HEK293 (cell line): ENCODE data around the gene ARPC1A.

Experiments used
- BCL11A ChIP-seq: fragments of 450-650 bp; formaldehyde crosslinking; IDR thresholded peaks from 2 replicates; pipeline ENCODE4 v1.5.1; 2016; ENCODE audit warnings: low read depth, missing biosample characterization, missing genetic modification characterization
- GLIS2 ChIP-seq: fragments of 450-650 bp; formaldehyde crosslinking; IDR thresholded peaks from 2 replicates; pipeline ENCODE4 v1.5.1; 2016; ENCODE audit warnings: missing biosample characterization, missing genetic modification characterization
- KLF9 ChIP-seq: fragments of 450-650 bp; formaldehyde crosslinking; IDR thresholded peaks from 2 replicates; pipeline ENCODE4 v1.5.1; 2016; ENCODE audit warnings: missing biosample characterization, missing genetic modification characterization, low read depth
- MYNN ChIP-seq: fragments of 450-650 bp; formaldehyde crosslinking; IDR thresholded peaks from 2 replicates; pipeline ENCODE4 v1.5.1; 2016; ENCODE audit warnings: missing biosample characterization, missing genetic modification characterization, borderline replicate concordance
- PRDM1 ChIP-seq: fragments of 450-650 bp; formaldehyde crosslinking; IDR thresholded peaks from 2 replicates; pipeline ENCODE4; 2016; ENCODE audit warnings: missing biosample characterization, missing genetic modification characterization
- SETDB1 ChIP-seq: IDR thresholded peaks from one replicate; pipeline ENCODE4 v1.6.1; 2017; ENCODE audit warnings: mild to moderate bottlenecking, low read length, moderate library complexity, mixed read lengths; ENCODE audit not compliant: insufficient read length
- SP7 ChIP-seq: fragments of 450-650 bp; formaldehyde crosslinking; IDR thresholded peaks from 2 replicates; pipeline ENCODE4 v1.5.1; 2016; ENCODE audit warnings: missing biosample characterization, missing genetic modification characterization
- WT1 ChIP-seq: fragments of 450-650 bp; formaldehyde crosslinking; IDR thresholded peaks from 2 replicates; pipeline ENCODE4 v1.5.1; 2016; ENCODE audit warnings: missing biosample characterization, missing genetic modification characterization
- YY1 ChIP-seq: fragments of 450-650 bp; formaldehyde crosslinking; IDR thresholded peaks from 2 replicates; pipeline ENCODE4 v1.5.1; 2018; ENCODE audit warnings: missing biosample characterization, missing genetic modification characterization
- ZBTB10 ChIP-seq: fragments of 450-650 bp; formaldehyde crosslinking; IDR thresholded peaks from 2 replicates; pipeline ENCODE4 v1.5.1; 2016; ENCODE audit warnings: missing biosample characterization, missing genetic modification characterization
- ZBTB17 ChIP-seq: fragments of 450-650 bp; formaldehyde crosslinking; IDR thresholded peaks from 2 replicates; pipeline ENCODE4 v1.5.1; 2016; ENCODE audit warnings: missing biosample characterization, missing genetic modification characterization
- ZBTB21 ChIP-seq: fragments of 450-650 bp; formaldehyde crosslinking; IDR thresholded peaks from 2 replicates; pipeline ENCODE4 v1.5.1; 2017; ENCODE audit warnings: missing biosample characterization, missing genetic modification characterization
- ZBTB49 ChIP-seq: fragments of 450-650 bp; formaldehyde crosslinking; IDR thresholded peaks from 2 replicates; pipeline ENCODE4 v1.5.1; 2016; ENCODE audit warnings: missing biosample characterization, missing genetic modification characterization, low read depth
- ZBTB6 ChIP-seq: fragments of 450-650 bp; formaldehyde crosslinking; IDR thresholded peaks from 2 replicates; pipeline ENCODE4 v1.5.1; 2017; ENCODE audit warnings: missing biosample characterization, missing genetic modification characterization
- ZNF16 ChIP-seq: fragments of 450-650 bp; formaldehyde crosslinking; IDR thresholded peaks from 2 replicates; pipeline ENCODE4 v1.5.1; 2016; ENCODE audit warnings: low read depth, missing biosample characterization, missing genetic modification characterization
- ZNF274 ChIP-seq, 2 experiments: fragments of 200-500 bp in 1 of 2; fragments of 450-650 bp in 1 of 2; sonication (Bioruptor generic) in 1 of 2; formaldehyde crosslinking in 1 of 2; IDR thresholded peaks; 2 replicates each; pipeline versions ENCODE4 v1.5.1 to v1.6.1; 2014 to 2016; ENCODE audit warnings: borderline replicate concordance in 1 of 2, inconsistent platforms in 1 of 2, low read length in 1 of 2, missing biosample characterization in 1 of 2, missing genetic modification characterization in 1 of 2
- ZNF324 ChIP-seq: fragments of 450-650 bp; formaldehyde crosslinking; IDR thresholded peaks from 2 replicates; pipeline ENCODE4 v1.5.1; 2016; ENCODE audit warnings: missing biosample characterization, missing genetic modification characterization
- ZNF394 ChIP-seq: fragments of 450-650 bp; formaldehyde crosslinking; IDR thresholded peaks from 2 replicates; pipeline ENCODE4 v1.5.1; 2016; ENCODE audit warnings: missing biosample characterization, missing genetic modification characterization, mild to moderate bottlenecking, moderate library complexity, borderline replicate concordance
- ZNF404 ChIP-seq: fragments of 450-650 bp; formaldehyde crosslinking; IDR thresholded peaks from 2 replicates; pipeline ENCODE4 v1.5.1; 2017; ENCODE audit warnings: missing biosample characterization, missing genetic modification characterization
- ZNF510 ChIP-seq: fragments of 450-650 bp; formaldehyde crosslinking; IDR thresholded peaks from 2 replicates; pipeline ENCODE4 v1.5.1; 2018; ENCODE audit warnings: mild to moderate bottlenecking, missing genetic modification characterization, missing biosample characterization; ENCODE audit not compliant: insufficient replicate concordance
- ZNF558 ChIP-seq: fragments of 450-650 bp; formaldehyde crosslinking; IDR thresholded peaks from 2 replicates; pipeline ENCODE4 v1.5.1; 2016; ENCODE audit warnings: missing biosample characterization, missing genetic modification characterization
- ZNF561 ChIP-seq: fragments of 450-650 bp; IDR thresholded peaks from 2 replicates; pipeline ENCODE4 v1.5.1; 2018; ENCODE audit warnings: missing biosample characterization, missing genetic modification characterization, borderline replicate concordance
- ZNF664 ChIP-seq: fragments of 450-650 bp; formaldehyde crosslinking; IDR thresholded peaks from 2 replicates; pipeline ENCODE4 v1.5.1; 2016; ENCODE audit warnings: missing biosample characterization, missing genetic modification characterization
- ZNF707 ChIP-seq: fragments of 450-650 bp; formaldehyde crosslinking; IDR thresholded peaks from 2 replicates; pipeline ENCODE4 v1.5.1; 2016; ENCODE audit warnings: missing biosample characterization, missing genetic modification characterization
- ZNF777 ChIP-seq: fragments of 450-650 bp; formaldehyde crosslinking; IDR thresholded peaks from 2 replicates; pipeline ENCODE4 v1.5.1; 2017; ENCODE audit warnings: missing biosample characterization, missing genetic modification characterization, borderline replicate concordance
- ZSCAN16 ChIP-seq: fragments of 450-650 bp; formaldehyde crosslinking; IDR thresholded peaks from 2 replicates; pipeline ENCODE4 v1.5.1; 2016; ENCODE audit warnings: missing biosample characterization, missing genetic modification characterization
- TF ChIP-seq, protein P1 (sequence below): fragments of 450-650 bp; formaldehyde crosslinking; IDR thresholded peaks from 2 replicates; pipeline ENCODE4 v1.5.1; 2016; ENCODE audit warnings: missing biosample characterization, missing genetic modification characterization
- TF ChIP-seq, protein P2 (sequence below): fragments of 450-650 bp; formaldehyde crosslinking; IDR thresholded peaks from 2 replicates; pipeline ENCODE4; 2016; ENCODE audit warnings: missing biosample characterization, missing genetic modification characterization
- TF ChIP-seq, protein P3 (sequence below): fragments of 450-650 bp; formaldehyde crosslinking; IDR thresholded peaks from 2 replicates; pipeline ENCODE4 v1.5.1; 2016; ENCODE audit warnings: missing biosample characterization, missing genetic modification characterization, borderline replicate concordance

ARPC1A gene

GRCh38 chr7:99409192-99409572 lies 83.5 kb downstream of the ARPC1A start (continued):
- TF ChIP-seq YY1 (tag by site-specific recombination) (no peak), ZNF510 (tag by site-specific recombination) (no peak), ZNF707 (tag by site-specific recombination) (no peak), WT1 (tag by site-specific recombination) (0 out of 2 replicates have a peak, but pooled peaks have one; percentile 13), ZBTB6 (no peak), PRDM1 (no peak), ZNF274 (IDR thresholded peaks at IDR 0.05; ENCODE audit: low read length) (no peak), ZNF274 (tag by site-specific recombination; IDR thresholded peaks at IDR 0.05; ENCODE audit: borderline replicate concordance) (no peak), SP7 (no peak), GLIS2 (tag by site-specific recombination) (no peak), KLF9 (tag by site-specific recombination) (no peak), ZSCAN16 (tag by site-specific recombination) (no peak), ZNF664 (tag by site-specific recombination) (no peak), ZNF404 (tag by site-specific recombination) (no peak), ZBTB17 (tag by site-specific recombination) (0 out of 2 replicates have a peak, but pooled peaks have one; percentile 41), ZNF16 (tag by site-specific recombination) (no peak), ZNF777 (no peak), MYNN (tag by site-specific recombination) (no peak), ZNF394 (tag by site-specific recombination) (no peak), SETDB1 (no peak), ZNF561 (tag by site-specific recombination) (no peak), ZBTB10 (tag by site-specific recombination) (no peak), BCL11A (no peak), ZBTB49 (tag by site-specific recombination) (no peak), ZNF558 (tag by site-specific recombination) (no peak), ZNF324 (tag by site-specific recombination) (no peak), ZBTB21 (tag by site-specific recombination) (no peak)
- TF ChIP-seq, protein P1, sequence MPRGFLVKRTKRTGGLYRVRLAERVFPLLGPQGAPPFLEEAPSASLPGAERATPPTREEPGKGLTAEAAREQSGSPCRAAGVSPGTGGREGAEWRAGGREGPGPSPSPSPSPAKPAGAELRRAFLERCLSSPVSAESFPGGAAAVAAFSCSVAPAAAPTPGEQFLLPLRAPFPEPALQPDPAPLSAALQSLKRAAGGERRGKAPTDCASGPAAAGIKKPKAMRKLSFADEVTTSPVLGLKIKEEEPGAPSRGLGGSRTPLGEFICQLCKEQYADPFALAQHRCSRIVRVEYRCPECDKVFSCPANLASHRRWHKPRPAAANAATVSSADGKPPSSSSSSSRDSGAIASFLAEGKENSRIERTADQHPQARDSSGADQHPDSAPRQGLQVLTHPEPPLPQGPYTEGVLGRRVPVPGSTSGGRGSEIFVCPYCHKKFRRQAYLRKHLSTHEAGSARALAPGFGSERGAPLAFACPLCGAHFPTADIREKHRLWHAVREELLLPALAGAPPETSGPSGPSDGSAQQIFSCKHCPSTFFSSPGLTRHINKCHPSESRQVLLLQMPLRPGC (tag by site-specific recombination) = no peak
- TF ChIP-seq, protein P2, sequence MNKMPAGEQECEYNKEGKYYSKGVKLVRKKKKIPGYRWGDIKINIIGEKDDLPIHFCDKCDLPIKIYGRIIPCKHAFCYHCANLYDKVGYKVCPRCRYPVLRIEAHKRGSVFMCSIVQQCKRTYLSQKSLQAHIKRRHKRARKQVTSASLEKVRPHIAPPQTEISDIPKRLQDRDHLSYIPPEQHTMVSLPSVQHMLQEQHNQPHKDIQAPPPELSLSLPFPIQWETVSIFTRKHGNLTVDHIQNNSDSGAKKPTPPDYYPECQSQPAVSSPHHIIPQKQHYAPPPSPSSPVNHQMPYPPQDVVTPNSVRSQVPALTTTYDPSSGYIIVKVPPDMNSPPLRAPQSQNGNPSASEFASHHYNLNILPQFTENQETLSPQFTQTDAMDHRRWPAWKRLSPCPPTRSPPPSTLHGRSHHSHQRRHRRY (tag by site-specific recombination) = no peak
- TF ChIP-seq, protein P3, sequence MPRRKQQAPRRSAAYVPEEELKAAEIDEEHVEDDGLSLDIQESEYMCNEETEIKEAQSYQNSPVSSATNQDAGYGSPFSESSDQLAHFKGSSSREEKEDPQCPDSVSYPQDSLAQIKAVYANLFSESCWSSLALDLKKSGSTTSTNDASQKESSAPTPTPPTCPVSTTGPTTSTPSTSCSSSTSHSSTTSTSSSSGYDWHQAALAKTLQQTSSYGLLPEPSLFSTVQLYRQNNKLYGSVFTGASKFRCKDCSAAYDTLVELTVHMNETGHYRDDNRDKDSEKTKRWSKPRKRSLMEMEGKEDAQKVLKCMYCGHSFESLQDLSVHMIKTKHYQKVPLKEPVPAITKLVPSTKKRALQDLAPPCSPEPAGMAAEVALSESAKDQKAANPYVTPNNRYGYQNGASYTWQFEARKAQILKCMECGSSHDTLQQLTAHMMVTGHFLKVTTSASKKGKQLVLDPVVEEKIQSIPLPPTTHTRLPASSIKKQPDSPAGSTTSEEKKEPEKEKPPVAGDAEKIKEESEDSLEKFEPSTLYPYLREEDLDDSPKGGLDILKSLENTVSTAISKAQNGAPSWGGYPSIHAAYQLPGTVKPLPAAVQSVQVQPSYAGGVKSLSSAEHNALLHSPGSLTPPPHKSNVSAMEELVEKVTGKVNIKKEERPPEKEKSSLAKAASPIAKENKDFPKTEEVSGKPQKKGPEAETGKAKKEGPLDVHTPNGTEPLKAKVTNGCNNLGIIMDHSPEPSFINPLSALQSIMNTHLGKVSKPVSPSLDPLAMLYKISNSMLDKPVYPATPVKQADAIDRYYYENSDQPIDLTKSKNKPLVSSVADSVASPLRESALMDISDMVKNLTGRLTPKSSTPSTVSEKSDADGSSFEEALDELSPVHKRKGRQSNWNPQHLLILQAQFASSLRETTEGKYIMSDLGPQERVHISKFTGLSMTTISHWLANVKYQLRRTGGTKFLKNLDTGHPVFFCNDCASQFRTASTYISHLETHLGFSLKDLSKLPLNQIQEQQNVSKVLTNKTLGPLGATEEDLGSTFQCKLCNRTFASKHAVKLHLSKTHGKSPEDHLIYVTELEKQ (tag by site-specific recombination) = no peak
